Stimulated activated CD4-positive, alpha-beta T cell treated with anti-CD3 and anti-CD28 coated beads, TNF-alpha, amount 100 ng/mL, for 48 hours (primary cell): Measurements from ENCODE around the gene KCNJ11.

Experiments
- DNase-seq, 3 donors: peaks; one replicate each; pipeline ENCODE4 v3.0.0-alpha.2; 2020; ENCODE audit warnings: low read depth in 3 of 3

The KCNJ11 gene

GRCh38 chr11:17366495-17366894, 22.0 kb downstream of the KCNJ11 start:
- no peak for DNase-seq

DNA sequence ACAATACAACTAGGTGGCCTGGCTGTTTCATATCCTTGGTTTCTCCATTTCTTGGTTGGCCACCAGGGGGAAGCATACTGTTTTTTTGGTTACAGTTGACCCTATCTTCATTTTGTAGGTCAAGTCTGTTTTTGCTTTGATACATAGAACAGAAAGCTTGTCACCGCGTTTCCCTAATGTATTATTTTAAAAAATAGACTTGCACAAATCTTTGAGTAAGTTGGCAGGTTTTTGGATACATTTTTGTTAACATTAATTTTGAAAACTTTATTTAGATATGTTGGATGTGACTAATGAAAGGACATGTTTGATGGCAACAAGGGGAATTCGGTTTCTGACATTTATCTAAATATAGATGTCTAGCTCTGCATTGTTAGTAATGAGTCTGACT, 33.9 kb downstream of the KCNJ11 start:
- peak; percentile 32 to 72 (median 47) for DNase-seq

GRCh38 chr11:17353821-17354600, 34.4 kb downstream of the KCNJ11 start:
- DNase-seq: no peak

DNA sequence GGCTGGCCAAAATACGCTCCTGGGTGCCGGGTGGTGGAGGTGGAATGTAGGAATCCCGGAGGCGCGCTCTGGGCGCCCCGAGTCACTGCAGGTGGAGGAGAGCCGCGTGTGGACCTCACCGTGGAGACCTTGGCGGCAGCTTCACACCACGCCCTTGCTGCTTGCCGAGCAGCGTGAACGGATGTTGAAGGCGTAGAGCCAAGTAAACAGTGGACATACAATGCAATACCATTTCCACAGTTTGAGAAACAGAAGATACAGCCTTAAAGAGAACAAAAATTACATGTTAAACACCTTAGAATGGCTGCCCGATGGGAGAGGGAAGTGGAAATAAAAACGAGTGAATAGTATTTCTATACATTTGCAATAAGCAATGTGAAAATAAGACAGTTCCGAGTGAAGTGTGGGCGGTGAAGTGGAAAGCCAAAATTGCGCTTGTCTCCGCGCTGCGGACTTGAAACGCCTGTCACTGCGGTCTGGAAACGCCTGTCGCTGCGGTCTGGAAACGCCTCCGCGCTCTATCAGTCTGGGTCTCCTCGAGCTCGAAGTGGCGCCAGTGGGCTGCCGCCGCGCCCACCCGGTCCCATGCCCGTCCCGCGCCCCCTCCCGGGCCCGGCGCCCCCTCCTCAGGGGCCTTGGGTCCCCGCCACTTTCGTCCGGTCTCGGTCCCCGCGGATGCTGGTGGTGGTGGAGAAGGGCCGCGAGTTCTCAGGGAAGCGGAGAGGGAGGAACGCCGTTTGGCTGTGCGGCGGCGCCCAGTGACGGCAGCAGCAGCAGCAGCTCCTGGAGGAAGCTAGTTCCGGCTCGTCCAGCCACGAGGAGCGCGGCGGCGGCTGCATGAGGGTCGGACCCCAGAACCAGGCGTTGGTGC, 35.3 kb downstream of the KCNJ11 start:
- peak in 2 of 3 donors; percentile 40 for DNase-seq

- DNase-seq: peak in 2 of 3 donors; percentile 19 to 39
Measured at GRCh38 chr11:17351510-17352176, 36.8 kb downstream of the KCNJ11 start, which contains the start of gene NCR3LG1. Gene NCR3LG1 (plus strand): TSS chr11:17351800. CDS start chr11:17351970, 170 bp downstream.

DNA sequence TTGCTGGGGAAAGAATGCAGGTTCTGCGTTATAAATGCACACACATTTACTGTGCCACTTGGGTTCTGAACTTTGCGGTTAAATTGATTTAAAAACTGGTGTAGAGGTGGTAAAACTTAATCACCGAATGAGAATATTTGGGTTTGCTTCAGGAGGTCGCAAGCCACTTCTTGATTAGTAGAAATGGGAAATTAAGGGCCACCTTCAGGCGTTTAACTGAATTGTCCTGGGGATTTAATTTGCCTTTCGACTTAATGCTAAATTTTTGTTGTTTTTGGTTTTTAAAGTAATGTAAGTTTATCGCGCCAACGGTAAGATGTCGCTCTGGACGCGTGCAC, 37.3 kb downstream of the KCNJ11 start:
- DNase-seq: no peak

GRCh38 chr11:17350455-17351171, 37.8 kb downstream of the KCNJ11 start:
- no peak for DNase-seq

GRCh38 chr11:17347676-17348075, 40.8 kb downstream of the KCNJ11 start:
- DNase-seq: no peak

DNA sequence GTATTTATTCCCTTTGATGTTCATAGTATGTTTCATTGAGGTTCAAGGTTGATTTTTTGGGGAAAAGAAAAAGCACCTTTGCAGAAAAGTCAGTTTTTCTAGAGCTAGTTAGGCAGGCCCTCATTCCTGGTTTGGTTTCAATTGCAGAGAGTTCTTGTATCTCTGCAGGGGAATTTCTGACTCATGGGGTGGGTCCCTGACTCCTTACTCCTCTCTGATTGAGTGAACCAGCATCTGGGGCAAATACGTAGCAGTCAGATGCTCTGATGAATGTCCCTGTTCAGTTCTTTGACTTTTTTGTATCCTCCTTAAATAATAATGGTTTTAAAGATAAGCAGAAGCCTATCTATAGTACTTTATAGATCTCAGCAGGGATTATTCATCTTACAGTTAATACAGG, 44.6 kb downstream of the KCNJ11 start:
- DNase-seq: peak in 2 of 3 donors; percentile 40 to 49

DNA sequence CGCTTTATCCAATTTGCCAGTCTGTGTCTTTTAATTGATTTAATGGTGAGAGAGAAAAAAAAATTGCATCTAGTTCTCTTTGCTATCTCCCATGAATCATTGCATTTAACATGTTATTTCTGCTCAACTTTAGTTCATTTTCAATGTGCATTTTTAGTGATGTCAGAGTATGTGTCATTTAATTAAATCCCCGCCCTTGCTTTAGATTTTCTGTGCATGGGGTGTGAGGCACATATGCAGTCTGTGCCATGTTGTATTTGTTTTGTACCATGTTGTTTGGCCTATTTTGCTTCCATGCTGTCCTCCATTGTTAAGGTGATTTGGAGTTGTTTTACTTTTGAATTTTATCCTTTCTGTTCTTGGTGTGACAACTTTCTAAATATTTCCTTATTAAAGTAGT, 45.2 kb downstream of the KCNJ11 start:
- DNase-seq: no peak
